ENCODE data around the gene LRP8.

DNA sequence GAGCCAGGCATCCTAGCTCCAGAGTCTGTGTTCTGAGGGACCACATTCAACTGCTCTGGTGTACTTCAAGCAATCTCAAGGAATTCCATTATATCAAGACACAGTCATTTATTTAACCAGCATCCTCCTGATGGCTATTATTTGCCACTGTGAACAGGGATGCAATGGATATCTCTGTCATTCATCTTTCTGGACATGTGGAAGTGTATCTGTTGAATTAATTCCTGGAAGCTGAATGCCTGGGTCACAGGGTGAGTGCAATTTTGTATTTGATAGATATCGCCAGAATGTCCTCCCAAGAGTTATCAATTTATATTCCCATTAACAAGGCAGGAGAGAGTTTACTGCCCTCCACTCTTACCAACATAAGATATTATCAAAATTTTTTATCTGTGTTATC lies 24.7 kb upstream of the LRP8 start:
- TF ChIP-seq EZH2 (IDR thresholded peaks at IDR 0.05; ENCODE audit: insufficient read depth, poor library complexity, severe bottlenecking) (no peak), EZH2phosphoT487 (IDR thresholded peaks at IDR 0.05; ENCODE audit: insufficient read depth, low read depth) (no peak)

Data from GM23248 (cell line).